ENCODE data around the gene HOXA11. TPM values are rescaled to one million over a fixed set of nuclear protein-coding genes. Genes with fewer than 3 reads are reported as not detected.
A peak's percentile ranks its signal among the peaks of the same experiment; 100 is the strongest.

HOXA11 gene
- total RNA-seq, 2 experiments from 2014 or later: not detected

GRCh38 chr7:27155816-27156507 lies 29.1 kb downstream of the HOXA11 start:
- Mint-ChIP-seq H3K36me3 (ENCODE audit: low read depth) (no peaks in the 10 kb centered on the region), H3K4me3 (peak overlapping the region; percentile 45), H3K4me1 (ENCODE audit: low read depth) (peaks cover 49% of the 10 kb centered on the region), H3K9me3 (no peaks in the 10 kb centered on the region), H3K27ac (no peak overlapping the region), H3K27me3 (ENCODE audit: low read depth) (peaks cover 88% of the 10 kb centered on the region)
- intact Hi-C loops (cut with micrococcal nuclease): loop anchor here (1.0 to 10.0 kb wide), 2 partner anchors 10 to 861 kb away; partner anchors contain the start of gene SNX10
- CTCF ChIA-PET: interaction anchor here (1.5 kb wide), 1 partner anchor 7 kb away, joined by 3 read pairs; no protein-coding TSS in a partner anchor
- no peak for DNase-seq

DNA sequence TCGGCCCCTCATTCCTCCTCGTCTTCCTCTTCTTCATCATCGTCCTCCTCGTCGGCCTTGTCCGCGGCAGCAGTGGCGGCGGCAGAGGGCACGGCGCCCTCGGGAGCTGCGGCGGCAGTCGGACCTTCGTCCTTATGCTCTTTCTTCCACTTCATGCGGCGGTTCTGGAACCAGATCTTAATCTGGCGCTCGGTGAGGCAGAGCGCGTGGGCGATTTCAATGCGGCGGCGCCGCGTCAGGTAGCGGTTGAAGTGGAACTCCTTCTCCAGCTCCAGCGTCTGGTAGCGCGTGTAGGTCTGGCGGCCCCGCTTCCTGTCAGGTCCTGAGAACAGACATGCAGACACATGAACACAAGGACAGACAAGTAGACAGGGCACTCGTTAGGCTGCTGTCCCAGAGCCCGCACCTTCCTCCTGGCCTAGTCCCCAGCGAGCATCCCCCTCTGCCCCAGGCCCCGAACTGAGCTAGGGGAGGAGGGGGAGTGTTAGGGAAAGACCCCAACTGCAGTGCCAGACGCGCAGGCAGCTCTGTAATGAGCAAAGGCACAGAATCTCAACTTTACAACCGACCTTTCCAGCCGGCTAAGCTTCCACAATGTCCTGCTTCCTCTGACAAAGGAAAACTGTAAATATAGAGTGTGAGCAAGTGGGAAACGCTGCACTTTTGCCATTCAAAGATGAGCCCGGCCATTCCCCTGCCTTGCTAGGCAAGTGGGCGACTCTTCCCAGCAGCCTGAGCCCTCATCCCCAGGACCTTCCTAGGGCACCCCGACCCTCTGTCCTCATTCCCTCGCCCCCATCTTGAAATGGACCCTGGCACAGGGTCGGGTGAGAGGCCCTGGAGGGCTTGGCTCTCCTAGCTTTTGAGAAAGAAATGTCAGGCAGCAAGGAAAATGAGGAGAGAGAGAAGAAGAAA lies 29.9 kb downstream of the HOXA11 start:
- Mint-ChIP-seq H3K9me3 (no peaks in the 10 kb centered on the region), H3K36me3 (ENCODE audit: low read depth) (no peaks in the 10 kb centered on the region), H3K4me3 (peak overlapping the region; percentile 49), H3K4me1 (ENCODE audit: low read depth) (peaks cover 50% of the 10 kb centered on the region), H3K27me3 (ENCODE audit: low read depth) (peaks cover 92% of the 10 kb centered on the region), H3K27ac (peak overlapping the region; percentile 41)
- intact Hi-C loops (cut with micrococcal nuclease): loop anchor here (5.0 to 10.0 kb wide), 4 partner anchors 32 to 1293 kb away; partner anchors contain the start of genes EVX1, HOXA11 and SNX10
- CTCF ChIA-PET: interaction anchor here (1.0 kb wide), 2 partner anchors 17 to 24 kb away, joined by 3 read pairs; no protein-coding TSS in a partner anchor
- peak; percentile 52 for DNase-seq

GRCh38 chr7:27154369-27154768 lies 30.7 kb downstream of the HOXA11 start:
- Mint-ChIP-seq H3K36me3 (ENCODE audit: low read depth) (no peaks in the 10 kb centered on the region), H3K9me3 (no peaks in the 10 kb centered on the region), H3K27me3 (ENCODE audit: low read depth) (peaks cover 90% of the 10 kb centered on the region), H3K4me3 (no peak overlapping the region), H3K27ac (peak overlapping the region; percentile 41), H3K4me1 (ENCODE audit: low read depth) (peaks cover 43% of the 10 kb centered on the region)
- CTCF ChIA-PET: interaction anchor here (0.9 to 1.6 kb wide), 4 partner anchors 17 to 467 kb away, joined by 3 read pairs; no protein-coding TSS in a partner anchor
- intact Hi-C loops (cut with micrococcal nuclease): loop anchor here (5.0 to 10.0 kb wide), 4 partner anchors 33 to 1292 kb away; partner anchors contain the start of genes EVX1, HOXA11 and SNX10
- no peak for DNase-seq

DNA sequence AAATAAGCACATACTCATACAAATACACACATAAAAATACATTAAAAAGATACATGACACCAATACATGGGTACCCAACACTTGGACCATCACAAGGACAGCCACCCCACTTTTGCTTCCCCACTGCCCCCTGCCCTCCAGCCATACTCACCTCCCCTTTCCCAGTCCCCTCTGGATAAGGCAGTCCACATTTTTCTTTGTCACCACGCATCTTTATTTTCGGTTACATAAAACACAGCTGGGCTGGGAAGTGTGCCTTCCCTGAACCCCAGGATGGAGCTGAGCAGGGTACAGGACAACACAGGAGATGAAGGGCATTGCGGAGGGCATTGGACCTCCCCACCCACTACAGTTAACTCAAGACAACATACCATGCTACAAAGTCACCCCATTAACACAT lies 31.5 kb downstream of the HOXA11 start:
- no peaks in the 10 kb centered on the region for H3K9me3 Mint-ChIP-seq
- H3K36me3 Mint-ChIP-seq (ENCODE audit: low read depth): no peaks in the 10 kb centered on the region
- H3K4me1 Mint-ChIP-seq (ENCODE audit: low read depth): peaks cover 43% of the 10 kb centered on the region
- no peak overlapping the region for H3K27ac Mint-ChIP-seq
- CTCF ChIA-PET: interaction anchor here (0.9 to 1.6 kb wide), 2 partner anchors 43 to 466 kb away, joined by 3 read pairs; no protein-coding TSS in a partner anchor
- intact Hi-C loops (cut with micrococcal nuclease): loop anchor here (5.0 to 10.0 kb wide), 4 partner anchors 34 to 1291 kb away; partner anchors contain the start of genes EVX1, HOXA11 and SNX10
- H3K4me3 Mint-ChIP-seq: no peak overlapping the region
- no peak for DNase-seq
- peaks cover 88% of the 10 kb centered on the region for H3K27me3 Mint-ChIP-seq (ENCODE audit: low read depth)

DNA sequence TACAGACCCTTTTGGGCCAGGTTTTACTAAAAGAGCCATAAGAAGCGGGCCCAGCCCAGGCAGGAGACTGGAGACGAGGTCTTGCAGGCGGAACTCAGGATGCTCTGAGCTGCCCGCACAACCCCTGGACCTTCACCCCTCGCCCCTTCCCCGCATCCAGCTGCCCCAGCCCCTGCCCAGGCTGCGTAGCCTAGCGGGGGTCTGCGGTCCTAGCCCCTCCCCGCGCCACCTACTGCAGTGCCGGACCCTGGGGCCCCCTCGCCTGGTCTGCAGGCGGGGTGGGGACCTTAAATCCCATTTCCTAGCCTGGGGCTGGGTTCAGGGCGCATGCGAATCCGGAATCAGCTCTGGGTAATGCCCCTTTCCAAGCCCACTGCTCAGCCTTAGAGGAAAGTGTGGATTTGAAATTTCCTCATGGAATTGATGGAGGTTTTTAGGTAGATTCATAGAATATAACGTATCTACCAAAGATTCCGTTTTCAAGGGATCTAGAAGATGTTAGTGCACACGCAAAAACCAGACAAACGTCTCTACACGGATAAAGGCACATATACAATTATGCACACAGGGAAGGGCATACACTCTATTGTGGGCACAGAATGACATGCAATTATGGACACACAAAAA lies 32.1 kb downstream of the HOXA11 start:
- CTCF ChIA-PET: interaction anchor here (1.1 to 1.6 kb wide), 2 partner anchors 8 to 466 kb away, joined by 3 read pairs; no protein-coding TSS in a partner anchor
- intact Hi-C loops (cut with micrococcal nuclease): loop anchor here (5.0 to 10.0 kb wide), 4 partner anchors 34 to 1291 kb away; partner anchors contain the start of genes EVX1, HOXA11 and SNX10
- no peaks in the 10 kb centered on the region for H3K36me3 Mint-ChIP-seq (ENCODE audit: low read depth)
- no peak overlapping the region for H3K4me3 Mint-ChIP-seq
- DNase-seq: no peak
- no peaks in the 10 kb centered on the region for H3K9me3 Mint-ChIP-seq
- peaks cover 46% of the 10 kb centered on the region for H3K4me1 Mint-ChIP-seq (ENCODE audit: low read depth)
- H3K27ac Mint-ChIP-seq: no peak overlapping the region
- peaks cover 89% of the 10 kb centered on the region for H3K27me3 Mint-ChIP-seq (ENCODE audit: low read depth)

DNA sequence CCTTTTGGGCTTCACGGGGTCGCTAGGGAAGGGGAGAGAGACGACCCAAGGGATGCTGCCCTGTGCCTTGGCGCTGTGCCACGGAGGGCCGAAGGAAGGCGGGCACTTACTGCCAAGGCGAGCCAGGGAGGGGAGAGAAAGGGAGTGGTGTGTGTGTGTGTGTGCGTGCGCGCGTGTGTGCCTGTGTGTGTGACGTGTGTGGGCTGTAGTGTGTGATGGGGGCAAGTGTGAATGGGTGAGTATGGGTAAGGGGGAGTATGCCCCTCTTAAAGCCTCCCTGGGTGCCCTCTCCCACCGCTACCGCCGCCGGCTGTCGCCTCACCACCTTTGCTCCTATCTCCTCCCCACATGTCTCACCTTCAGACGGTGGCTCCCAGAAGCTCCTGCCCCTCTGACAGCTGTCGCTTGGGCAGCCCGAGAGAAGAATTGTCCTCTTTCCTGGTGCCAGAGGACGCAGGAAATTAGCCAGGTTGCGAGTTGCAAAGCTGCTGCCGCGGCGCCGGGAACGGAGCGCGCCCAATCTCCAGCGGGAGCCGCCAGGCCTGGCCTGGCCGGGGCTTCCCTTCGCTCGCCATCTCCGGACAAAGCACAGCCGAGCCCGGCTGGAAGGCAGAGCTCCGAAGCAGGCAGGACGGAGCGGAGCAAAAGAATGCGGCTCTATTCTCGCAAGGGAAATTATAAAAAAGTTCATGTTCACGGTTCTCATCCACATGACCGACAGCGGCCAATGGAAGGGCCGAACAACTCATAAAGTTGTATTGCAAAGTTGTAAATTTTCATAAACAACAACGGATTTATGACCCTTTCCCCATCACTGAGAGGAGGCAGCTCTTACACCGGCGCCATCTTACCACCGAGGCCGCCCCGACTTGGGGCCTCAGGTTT lies 32.9 kb downstream of the HOXA11 start, which contains the start of gene HOXA3:
TSS of gene HOXA3 (minus strand) at position 653 of the 885 bp plus-strand sequence. CDS start 41,943 bp downstream, outside the sequence.
- Mint-ChIP-seq H3K36me3 (ENCODE audit: low read depth) (no peaks in the 10 kb centered on the region), H3K27me3 (ENCODE audit: low read depth) (peaks cover 85% of the 10 kb centered on the region), H3K27ac (no peak within 1 kb of the TSS), H3K9me3 (no peaks in the 10 kb centered on the region), H3K4me3 (peak within 1 kb of the TSS; percentile 64), H3K4me1 (ENCODE audit: low read depth) (peaks cover 43% of the 10 kb centered on the region)
- intact Hi-C loops (cut with micrococcal nuclease): loop anchor here (1.0 to 10.0 kb wide), 6 partner anchors 16 to 1290 kb away; partner anchors contain the start of genes EVX1, HOXA11 and SNX10
- CTCF ChIA-PET: interaction anchor here (1.1 to 3.4 kb wide), 4 partner anchors 9 to 297 kb away, joined by 3 to 16 read pairs (median 4); no protein-coding TSS in a partner anchor
- DNase-seq: no peak

DNA sequence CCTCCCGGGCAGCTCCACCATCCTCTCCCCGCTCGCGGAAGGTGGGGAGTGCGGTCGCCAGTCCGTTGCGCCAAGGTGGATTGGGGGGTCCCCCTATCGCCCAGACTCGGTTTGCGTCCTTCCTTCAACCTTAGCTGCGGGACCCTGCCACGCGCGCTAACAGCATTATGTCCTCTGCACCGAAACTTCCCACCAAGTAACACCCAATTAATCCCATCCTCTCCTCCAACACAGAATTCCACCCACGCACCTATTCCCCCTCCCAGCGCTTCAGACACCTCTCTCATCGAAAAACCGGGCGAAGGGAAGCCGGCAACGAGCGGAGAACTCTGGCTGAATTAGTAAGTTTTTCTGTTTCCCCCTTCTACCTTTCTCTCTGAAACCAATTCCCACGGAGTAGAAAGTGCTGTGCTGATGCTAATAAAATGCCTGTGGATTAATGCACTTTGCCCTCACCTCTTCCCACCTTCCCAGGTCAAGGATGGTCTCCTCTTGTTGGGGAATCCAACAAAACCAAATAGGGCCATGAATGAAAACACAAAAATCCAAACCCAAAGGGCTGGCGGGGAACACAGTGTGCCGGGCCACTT lies 33.6 kb downstream of the HOXA11 start:
- no peak for DNase-seq
- CTCF ChIA-PET: interaction anchor here (1.1 to 3.4 kb wide), 8 partner anchors 9 to 459 kb away, joined by 3 to 16 read pairs (median 7); no protein-coding TSS in a partner anchor
- no peak overlapping the region for H3K27ac Mint-ChIP-seq
- peaks cover 86% of the 10 kb centered on the region for H3K27me3 Mint-ChIP-seq (ENCODE audit: low read depth)
- H3K9me3 Mint-ChIP-seq: no peaks in the 10 kb centered on the region
- H3K4me1 Mint-ChIP-seq (ENCODE audit: low read depth): peaks cover 40% of the 10 kb centered on the region
- intact Hi-C loops (cut with micrococcal nuclease): loop anchor here (1.0 to 10.0 kb wide), 6 partner anchors 17 to 1289 kb away; partner anchors contain the start of genes EVX1, HOXA11 and SNX10
- no peaks in the 10 kb centered on the region for H3K36me3 Mint-ChIP-seq (ENCODE audit: low read depth)
- peak overlapping the region; percentile 64 for H3K4me3 Mint-ChIP-seq

DNA sequence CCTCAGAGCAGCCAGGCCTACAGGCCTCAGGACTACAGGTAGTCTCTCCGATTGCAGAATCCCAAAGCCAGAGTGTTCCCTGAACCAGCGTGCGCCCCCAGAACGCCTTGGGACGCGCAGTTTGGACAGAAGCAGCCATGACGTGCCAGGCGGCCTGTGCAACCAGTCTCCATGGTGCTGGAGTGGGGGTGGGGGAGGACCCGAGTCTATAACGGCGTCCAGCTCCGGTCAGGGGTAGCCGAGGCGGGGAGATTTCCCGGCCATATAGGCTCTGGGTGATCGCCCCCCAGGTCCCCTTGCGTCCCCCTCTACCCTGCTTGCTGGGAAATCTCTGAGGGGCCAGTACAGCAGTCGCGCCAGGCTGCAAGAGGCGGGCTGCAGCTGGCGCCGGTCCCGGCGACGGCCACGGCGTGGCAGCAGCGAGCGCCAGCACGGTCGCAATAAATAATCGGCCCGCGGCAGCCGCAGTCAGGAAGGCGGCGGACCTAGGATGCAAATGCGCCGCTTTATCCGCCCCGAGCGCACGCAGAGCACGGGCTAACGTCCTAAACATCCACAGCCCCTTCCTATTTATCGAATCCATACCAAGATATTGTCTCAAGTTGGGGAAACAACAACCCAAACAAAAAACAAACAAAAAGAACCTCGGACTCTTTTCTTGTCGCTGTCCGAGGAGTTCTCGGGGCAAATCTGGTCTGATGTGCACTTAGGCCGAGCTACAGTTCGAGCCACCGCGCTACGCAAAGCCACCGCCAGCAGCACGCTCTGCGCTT lies 34.3 kb downstream of the HOXA11 start:
- no peaks in the 10 kb centered on the region for H3K36me3 Mint-ChIP-seq (ENCODE audit: low read depth)
- peaks cover 38% of the 10 kb centered on the region for H3K4me1 Mint-ChIP-seq (ENCODE audit: low read depth)
- intact Hi-C loops (cut with micrococcal nuclease): loop anchor here (1.0 to 10.0 kb wide), 7 partner anchors 16 to 1288 kb away; partner anchors contain the start of genes EVX1, HOXA11 and SNX10
- H3K27me3 Mint-ChIP-seq (ENCODE audit: low read depth): peaks cover 87% of the 10 kb centered on the region
- peak; percentile 67 for DNase-seq
- H3K27ac Mint-ChIP-seq: no peak overlapping the region
- no peaks in the 10 kb centered on the region for H3K9me3 Mint-ChIP-seq
- H3K4me3 Mint-ChIP-seq: peak overlapping the region; percentile 64
- CTCF ChIA-PET: interaction anchor here (0.6 to 3.4 kb wide), 16 partner anchors 8 to 470 kb away, joined by 3 to 16 read pairs (median 5); no protein-coding TSS in a partner anchor

DNA sequence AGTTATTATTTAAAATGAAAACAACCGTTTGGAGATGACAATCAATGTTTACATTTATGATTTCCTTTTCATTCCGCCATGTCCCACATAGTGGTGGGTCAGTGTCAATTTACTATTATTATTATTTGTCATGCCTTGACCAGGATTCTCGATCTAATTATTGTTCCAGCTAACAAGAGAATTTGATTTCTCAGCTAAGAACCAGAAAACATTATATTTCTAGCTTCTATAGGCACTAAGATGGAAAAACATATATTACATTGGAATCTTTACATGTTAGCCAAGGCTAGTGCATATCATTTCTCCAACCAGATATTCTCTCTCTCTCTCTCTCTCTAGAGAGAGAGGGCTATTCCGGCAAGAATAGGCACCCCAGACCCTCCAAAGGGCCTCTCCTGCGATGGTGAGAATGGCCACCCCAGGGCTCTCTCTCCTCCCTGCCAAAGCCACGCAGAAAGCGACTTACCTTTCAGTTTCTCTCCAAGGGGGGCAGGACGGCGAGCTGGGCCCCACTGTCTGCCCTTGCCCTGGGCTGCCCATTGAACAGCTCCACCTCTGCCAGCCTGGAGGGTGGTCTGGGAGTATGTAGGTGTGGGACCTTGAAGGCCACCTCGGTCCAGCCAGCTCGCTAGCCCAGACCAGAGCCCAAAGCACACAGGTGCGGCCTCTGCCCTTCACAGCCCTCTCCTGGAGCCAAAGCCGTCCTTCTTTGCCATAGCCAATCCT lies 35.0 kb downstream of the HOXA11 start:
- Mint-ChIP-seq H3K9me3 (no peaks in the 10 kb centered on the region), H3K27ac (no peak overlapping the region), H3K36me3 (ENCODE audit: low read depth) (no peaks in the 10 kb centered on the region), H3K4me1 (ENCODE audit: low read depth) (peaks cover 31% of the 10 kb centered on the region), H3K4me3 (no peak overlapping the region), H3K27me3 (ENCODE audit: low read depth) (peaks cover 85% of the 10 kb centered on the region)
- CTCF ChIA-PET: interaction anchor here (0.6 to 3.4 kb wide), 21 partner anchors 9 to 647 kb away, joined by 3 to 16 read pairs (median 4); no protein-coding TSS in a partner anchor
- intact Hi-C loops (cut with micrococcal nuclease): loop anchor here (1.0 to 10.0 kb wide), 5 partner anchors 16 to 1288 kb away; partner anchors contain the start of genes EVX1, HOXA11 and SNX10
- no peak for DNase-seq

Measured in activated naive CD4-positive, alpha-beta T cell treated with anti-CD3 and anti-CD28 coated beads for 36 hours (primary cell).